M059J (cell line): Measurements from ENCODE around the gene ACOX2. TPM values are rescaled to one million over a fixed set of nuclear protein-coding genes. Genes with fewer than 3 reads are reported as not detected.

Source experiments
- DNase-seq: peaks from one replicate; pipeline ENCODE4 v3.0.0-alpha.2; 2012; ENCODE audit warnings: low read depth
- total RNA-seq: library from RNA; depleted of rRNA; stranded (reverse); fragments of >200 nt; shearing (Covaris generic); gene quantifications from 2 replicates; pipeline ENCODE4 v1.2.3, GENCODE V29; 2014

ACOX2 gene
- total RNA-seq, 1 experiment from 2014 or later: 2.8 TPM

- no peak for DNase-seq
Measured at GRCh38 chr3:58508437-58508836, 28.6 kb downstream of the ACOX2 start.

GRCh38 chr3:58507356-58508078 is 29.5 kb downstream of the ACOX2 start:
- no peak for DNase-seq

GRCh38 chr3:58502872-58503271 is 34.1 kb downstream of the ACOX2 start:
- peak; percentile 7 for DNase-seq

- peak; percentile 7 for DNase-seq
Measured at GRCh38 chr3:58497097-58497496, 39.9 kb downstream of the ACOX2 start.

- DNase-seq: no peak
Measured at GRCh38 chr3:58496206-58496857, 40.7 kb downstream of the ACOX2 start.

GRCh38 chr3:58495101-58495500 is 41.9 kb downstream of the ACOX2 start:
- DNase-seq: peak; percentile 50

- no peak for DNase-seq
Measured at GRCh38 chr3:58494107-58494506, 42.9 kb downstream of the ACOX2 start.

GRCh38 chr3:58492494-58492905 is 44.5 kb downstream of the ACOX2 start:
- peak; percentile 20 for DNase-seq

GRCh38 chr3:58491506-58492402 is 45.2 kb downstream of the ACOX2 start, which contains the start of gene KCTD6:
TSS of gene KCTD6 (plus strand) at chr3:58492096. CDS start at chr3:58498756, 6,660 bp downstream.
- peak; percentile 82 for DNase-seq

- DNase-seq: peak; percentile 6
Measured at GRCh38 chr3:58490860-58491501, 46.0 kb downstream of the ACOX2 start.

- no peak for DNase-seq
Measured at GRCh38 chr3:58488967-58489366, 48.0 kb downstream of the ACOX2 start.

GRCh38 chr3:58487140-58487886 is 49.7 kb downstream of the ACOX2 start:
- peak; percentile 74 for DNase-seq

GRCh38 chr3:58485801-58486435 is 51.1 kb downstream of the ACOX2 start:
- no peak for DNase-seq

- no peak for DNase-seq
Measured at GRCh38 chr3:58484722-58485069, 52.3 kb downstream of the ACOX2 start.

GRCh38 chr3:58484045-58484721 is 52.8 kb downstream of the ACOX2 start:
- DNase-seq: no peak

GRCh38 chr3:58482917-58483636 is 53.9 kb downstream of the ACOX2 start:
- DNase-seq: no peak

GRCh38 chr3:58480309-58480708 is 56.7 kb downstream of the ACOX2 start:
- no peak for DNase-seq

- no peak for DNase-seq
Measured at GRCh38 chr3:58478781-58479180, 58.2 kb downstream of the ACOX2 start.

- DNase-seq: no peak
Measured at GRCh38 chr3:58474967-58475578, 61.9 kb downstream of the ACOX2 start.
